HCT116 (cell line): ENCODE results near the gene CLC. TPM values are rescaled to one million over a fixed set of nuclear protein-coding genes. Genes with fewer than 3 reads are reported as not detected.

ENCODE experiments used
- ATAC-seq: fragments of 200-7000 bp; cut with Tn5 transposase; 2 replicates; pipeline ENCODE4 v1.9.1; 2020; ENCODE audit warnings: mild to moderate bottlenecking, moderate library complexity
- BruUV-seq: library from RNA; stranded (reverse); fragments of 400-500 nt; replicated peaks from 2 replicates; lab custom pipeline; 2021; lab: Mats Ljungman, UMichigan
- CTCF ChIA-PET: fragments of 300-600 bp; sonication (Branson Sonifier 250); formaldehyde crosslinking; loops from one replicate; lab custom pipeline; 2021; ENCODE audit warnings: antibody characterized with exemption; lab: Charles Lee
- POLR2A ChIA-PET: fragments of 300-600, 350-600 bp; sonication (Branson Sonifier 250); formaldehyde crosslinking; loops from one replicate; lab custom pipeline; 2021; ENCODE audit warnings: antibody characterized with exemption; lab: Charles Lee
- RAD21 ChIA-PET, 2 experiments: fragments of 300-600 bp; sonication (Branson Sonifier 250); formaldehyde crosslinking; loops; one replicate each; lab custom pipeline; 2023; ENCODE audit warnings: low total read pairs in 2 of 2; ENCODE audit not compliant: uncharacterized antibody in 2 of 2, unreplicated experiment in 2 of 2, low non-redundant PET in 1 of 2; lab: Charles Lee
- DNase-seq: peaks from one replicate; pipeline ENCODE4 v3.0.0-alpha.2; 2010; ENCODE audit warnings: low read depth, low spot score
- H2AFZ ChIP-seq: fragments of 200-600 bp; shearing (Covaris generic), sonication (generic); 2 replicates; pipeline ENCODE4 v1.6.1; 2017; ENCODE audit warnings: low read depth, mixed run types, mixed read lengths, antibody characterized with exemption, low read length; ENCODE audit not compliant: poor library complexity, severe bottlenecking
- H3K27ac ChIP-seq: 2 replicates; pipeline ENCODE4 v1.5.1; 2012; ENCODE audit warnings: low read depth, low read length
- H3K27me3 ChIP-seq: fragments of 200-600 bp; sonication (generic); 2 replicates; pipeline ENCODE4 v1.6.1; 2016; ENCODE audit warnings: mixed run types, low read length, mixed read lengths; ENCODE audit not compliant: insufficient read depth
- H3K36me3 ChIP-seq, 2 experiments: fragments of 200-500 bp in 1 of 2; fragments of 200-600 bp in 1 of 2; sonication (Bioruptor generic) in 1 of 2; sonication (generic) in 1 of 2; 2 replicates each; pipeline versions ENCODE4 v1.5.1 to v1.6.1; 2014 to 2016; ENCODE audit warnings: low read length in 2 of 2, inconsistent platforms in 1 of 2, mixed read lengths in 1 of 2, mixed run types in 1 of 2; ENCODE audit not compliant: insufficient read depth in 2 of 2, control insufficient read depth in 1 of 2
- H3K4me1 ChIP-seq, 2 experiments: fragments of 200-600 bp in 1 of 2; sonication (generic) in 1 of 2; 2 replicates each; pipeline versions ENCODE4 v1.5.1 to v1.6.1; 2012 to 2017; ENCODE audit warnings: low read length in 2 of 2, inconsistent platforms in 1 of 2, mild to moderate bottlenecking in 1 of 2, mixed read lengths in 1 of 2, mixed run types in 1 of 2, moderate library complexity in 1 of 2; ENCODE audit not compliant: insufficient read depth in 2 of 2, control insufficient read depth in 1 of 2
- H3K4me2 ChIP-seq: fragments of 200-600 bp; sonication (generic); 2 replicates; pipeline ENCODE4 v1.6.1; 2017; ENCODE audit warnings: mixed run types, low read length, mixed read lengths
- H3K4me3 ChIP-seq, 2 experiments: fragments of 200-600 bp in 1 of 2; sonication (generic) in 1 of 2; replicated peaks in 1 of 2; 2 replicates each; pipeline ENCODE4 v1.5.1; 2011 to 2016; ENCODE audit warnings: low read length in 2 of 2, control low read depth in 1 of 2, low read depth in 1 of 2, mild to moderate bottlenecking in 1 of 2, mixed read lengths in 1 of 2, mixed run types in 1 of 2
- H3K79me2 ChIP-seq: fragments of 200-600 bp; sonication (generic); 2 replicates; pipeline ENCODE4 v1.6.1; 2017; ENCODE audit warnings: mild to moderate bottlenecking, mixed run types, low read length, moderate library complexity, mixed read lengths; ENCODE audit not compliant: insufficient read depth
- H3K9ac ChIP-seq: fragments of 200-600 bp; sonication (generic); 2 replicates; pipeline ENCODE4 v1.6.1; 2016; ENCODE audit warnings: low read length, mixed read lengths
- H3K9me2 ChIP-seq: fragments of 200-600 bp; sonication (generic), shearing (Covaris generic); 2 replicates; pipeline ENCODE4 v1.6.1; 2017; ENCODE audit warnings: mixed run types, mild to moderate bottlenecking, moderate library complexity; ENCODE audit not compliant: insufficient read depth
- H3K9me3 ChIP-seq, 2 experiments: fragments of 200-500 bp in 1 of 2; fragments of 200-600 bp in 1 of 2; sonication (Bioruptor generic) in 1 of 2; sonication (generic) in 1 of 2; 2 replicates each; pipeline ENCODE4 v1.6.1; 2014 to 2017; ENCODE audit warnings: low read length in 2 of 2, mixed read lengths in 2 of 2, inconsistent platforms in 1 of 2, low read depth in 1 of 2, mild to moderate bottlenecking in 1 of 2, mixed run types in 1 of 2, moderate library complexity in 1 of 2; ENCODE audit not compliant: control insufficient read depth in 1 of 2, insufficient read depth in 1 of 2
- H4K20me1 ChIP-seq: fragments of 200-600 bp; sonication (generic), shearing (Covaris generic); 2 replicates; pipeline ENCODE4 v1.6.1; 2017; ENCODE audit warnings: mixed run types, mild to moderate bottlenecking, moderate library complexity; ENCODE audit not compliant: insufficient read depth
- CBX3 ChIP-seq: IDR thresholded peaks from 2 replicates; pipeline ENCODE4 v1.6.1; 2012; ENCODE audit warnings: low read depth
- CEBPB ChIP-seq: IDR thresholded peaks from 2 replicates; pipeline ENCODE4 v1.6.1; 2012; ENCODE audit warnings: low read depth
- CTCF ChIP-seq, 3 experiments: fragments of 200-600 bp in 1 of 3; sonication (generic) in 1 of 3; IDR thresholded peaks in 2 of 3; conservative IDR thresholded peaks in 1 of 3; 2 replicates each; pipeline ENCODE4 v1.5.1; 2012 to 2017; ENCODE audit warnings: low read depth in 2 of 3, low read length in 2 of 3, antibody characterized with exemption in 1 of 3, borderline replicate concordance in 1 of 3, control low read depth in 1 of 3, mild to moderate bottlenecking in 1 of 3, mixed read lengths in 1 of 3, mixed run types in 1 of 3, moderate library complexity in 1 of 3; ENCODE audit not compliant: insufficient read depth in 1 of 3
- EGR1 ChIP-seq: IDR thresholded peaks from 2 replicates; pipeline ENCODE4 v1.6.1; 2012; ENCODE audit warnings: low read depth
- ELF1 ChIP-seq: IDR thresholded peaks from 2 replicates; pipeline ENCODE4 v1.6.1; 2012; ENCODE audit warnings: low read depth, borderline replicate concordance
- EZH2phosphoT487 ChIP-seq: fragments of 200-600 bp; IDR thresholded peaks from 2 replicates; pipeline ENCODE4 v1.6.1; 2018; ENCODE audit warnings: antibody characterized with exemption, borderline replicate concordance
- JUND ChIP-seq: IDR thresholded peaks from 2 replicates; pipeline ENCODE4 v1.6.1; 2012
- POLR2AphosphoS5 ChIP-seq: IDR thresholded peaks from 2 replicates; pipeline ENCODE4 v1.6.1; 2011; ENCODE audit warnings: mild to moderate bottlenecking, low read depth, low read length, moderate library complexity
- SIN3A ChIP-seq: IDR thresholded peaks from 2 replicates; pipeline ENCODE4 v1.6.1; 2012; ENCODE audit warnings: low read depth
- SRF ChIP-seq: IDR thresholded peaks from 2 replicates; pipeline ENCODE4 v1.6.1; 2012; ENCODE audit warnings: low read depth
- TCF7L2 ChIP-seq: IDR thresholded peaks from 2 replicates; pipeline ENCODE4 v1.7.0; 2011; ENCODE audit warnings: borderline replicate concordance, inconsistent platforms; ENCODE audit not compliant: insufficient read depth, insufficient read length; ENCODE audit errors: extremely low read depth
- YY1 ChIP-seq: IDR thresholded peaks from 2 replicates; pipeline ENCODE4 v1.6.1; 2011; ENCODE audit warnings: low read length, low read depth, moderate library complexity, mild to moderate bottlenecking; ENCODE audit not compliant: insufficient replicate concordance; ENCODE audit errors: extremely low read depth
- ZBTB33 ChIP-seq: IDR thresholded peaks from 2 replicates; pipeline ENCODE4 v1.6.1; 2011; ENCODE audit warnings: mild to moderate bottlenecking, low read length, moderate library complexity; ENCODE audit not compliant: insufficient replicate concordance; ENCODE audit errors: extremely low read depth
- intact Hi-C: fragments of 100-400 bp; cut with micrococcal nuclease; formaldehyde crosslinking; loops from 2 replicates; pipeline ENCODE4 v1.10.0; 2022
- total RNA-seq: library from RNA; stranded (reverse); gene quantifications from one replicate; pipeline ENCODE4 v1.2.1, GENCODE V29; 2021; ENCODE audit not compliant: unreplicated experiment
- TF ChIP-seq, protein P1 (sequence below): IDR thresholded peaks from 2 replicates; pipeline ENCODE4 v1.6.1; 2012; ENCODE audit warnings: low read depth

CLC gene
- total RNA-seq, 1 experiment from 2014 or later, result not detected

DNA sequence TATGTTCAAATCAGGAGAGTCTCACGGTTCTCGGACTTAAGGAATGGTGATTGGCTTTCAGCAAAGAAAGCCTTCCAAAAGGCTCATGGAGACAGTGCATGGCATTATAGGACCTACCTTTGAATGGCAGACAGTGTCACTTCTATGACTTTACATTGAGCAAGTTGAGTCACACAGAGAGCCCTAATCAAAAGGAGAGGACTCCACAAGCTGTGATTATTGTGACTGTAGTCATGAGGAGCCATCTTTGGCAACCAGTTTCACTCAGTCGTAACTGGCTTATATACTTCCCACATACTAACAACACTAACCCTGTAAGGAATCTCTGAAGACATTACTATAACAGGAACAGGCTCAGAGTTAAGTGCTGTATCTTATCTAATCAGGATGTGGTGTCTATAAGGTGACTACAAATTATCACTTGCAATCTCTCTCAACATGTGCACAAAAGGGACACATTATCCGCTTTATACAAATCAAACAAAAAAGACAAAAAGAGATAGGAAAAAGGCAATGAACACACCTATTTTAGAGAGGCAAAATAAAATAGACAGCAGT, 27.4 kb downstream of the CLC start:
- no peaks in the 10 kb centered on the region for H4K20me1 ChIP-seq
- ChIA-PET CTCF (no interaction called here), RAD21 (no interaction called here), POLR2A (no interaction called here)
- DNase-seq (no peak), ATAC-seq (no peak)
- H3K27ac ChIP-seq, result no peak overlapping the region
- H3K4me1 ChIP-seq, result no peaks in the 10 kb centered on the region
- H3K36me3 ChIP-seq, result no peaks in the 10 kb centered on the region
- H3K9ac ChIP-seq, result no peak overlapping the region
- peaks cover 59% of the 10 kb centered on the region for H3K27me3 ChIP-seq
- no peak overlapping the region for H2AFZ ChIP-seq
- H3K79me2 ChIP-seq, result no peaks in the 10 kb centered on the region
- H3K9me3 ChIP-seq, result no peaks in the 10 kb centered on the region
- H3K9me2 ChIP-seq, result no peaks in the 10 kb centered on the region
- no peak overlapping the region for H3K4me3 ChIP-seq
- no peak for TF ChIP-seq JUND
- TF ChIP-seq EZH2phosphoT487, result no peak
- TF ChIP-seq CBX3, result no peak
- no peak for TF ChIP-seq TCF7L2
- no peak for TF ChIP-seq SRF
- no peak for TF ChIP-seq YY1
- no peak for TF ChIP-seq CTCF (IDR thresholded peaks at IDR 0.05 in 2 of 3, conservative IDR thresholded peaks at IDR 0.05 in 1 of 3; ENCODE audit: borderline replicate concordance in 1 of 3, insufficient read depth in 1 of 3, low read depth in 2 of 3, low read length in 2 of 3)
- no peak for TF ChIP-seq SIN3A
- TF ChIP-seq ELF1, result no peak
- TF ChIP-seq, protein P1, sequence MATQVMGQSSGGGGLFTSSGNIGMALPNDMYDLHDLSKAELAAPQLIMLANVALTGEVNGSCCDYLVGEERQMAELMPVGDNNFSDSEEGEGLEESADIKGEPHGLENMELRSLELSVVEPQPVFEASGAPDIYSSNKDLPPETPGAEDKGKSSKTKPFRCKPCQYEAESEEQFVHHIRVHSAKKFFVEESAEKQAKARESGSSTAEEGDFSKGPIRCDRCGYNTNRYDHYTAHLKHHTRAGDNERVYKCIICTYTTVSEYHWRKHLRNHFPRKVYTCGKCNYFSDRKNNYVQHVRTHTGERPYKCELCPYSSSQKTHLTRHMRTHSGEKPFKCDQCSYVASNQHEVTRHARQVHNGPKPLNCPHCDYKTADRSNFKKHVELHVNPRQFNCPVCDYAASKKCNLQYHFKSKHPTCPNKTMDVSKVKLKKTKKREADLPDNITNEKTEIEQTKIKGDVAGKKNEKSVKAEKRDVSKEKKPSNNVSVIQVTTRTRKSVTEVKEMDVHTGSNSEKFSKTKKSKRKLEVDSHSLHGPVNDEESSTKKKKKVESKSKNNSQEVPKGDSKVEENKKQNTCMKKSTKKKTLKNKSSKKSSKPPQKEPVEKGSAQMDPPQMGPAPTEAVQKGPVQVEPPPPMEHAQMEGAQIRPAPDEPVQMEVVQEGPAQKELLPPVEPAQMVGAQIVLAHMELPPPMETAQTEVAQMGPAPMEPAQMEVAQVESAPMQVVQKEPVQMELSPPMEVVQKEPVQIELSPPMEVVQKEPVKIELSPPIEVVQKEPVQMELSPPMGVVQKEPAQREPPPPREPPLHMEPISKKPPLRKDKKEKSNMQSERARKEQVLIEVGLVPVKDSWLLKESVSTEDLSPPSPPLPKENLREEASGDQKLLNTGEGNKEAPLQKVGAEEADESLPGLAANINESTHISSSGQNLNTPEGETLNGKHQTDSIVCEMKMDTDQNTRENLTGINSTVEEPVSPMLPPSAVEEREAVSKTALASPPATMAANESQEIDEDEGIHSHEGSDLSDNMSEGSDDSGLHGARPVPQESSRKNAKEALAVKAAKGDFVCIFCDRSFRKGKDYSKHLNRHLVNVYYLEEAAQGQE, result no peak
- no peak for TF ChIP-seq ZBTB33
- no peak for TF ChIP-seq CEBPB
- no peak for TF ChIP-seq POLR2AphosphoS5
- no peak for TF ChIP-seq EGR1
- BruUV-seq, result no TSS peak
- intact Hi-C loops, result no loop called here
- H3K4me2 ChIP-seq, result no peak overlapping the region
